Stimulated activated CD4-positive, alpha-beta T cell treated with anti-CD3 and anti-CD28 coated beads, TNF-alpha, amount 100 ng/mL, for 24 hours (primary cell): ENCODE data around the gene FNDC3A.
"Not testable (repeated sequence)": the region's sequence is repeated elsewhere in the genome, so short reads cannot be mapped to it uniquely, and the experiment has no call there.

Experiments
- DNase-seq, 3 experiments: peaks; one replicate each; pipeline ENCODE4 v3.0.0-alpha.2; 2020; ENCODE audit warnings: low read depth in 3 of 3

FNDC3A gene

GRCh38 chr13:48977286-48977625, 1.5 kb downstream of the FNDC3A start:
- no peak for DNase-seq

GRCh38 chr13:48977973-48978372, 2.3 kb downstream of the FNDC3A start:
- no peak for DNase-seq

- no peak for DNase-seq
These were observed 3.4 kb downstream of the FNDC3A start for GRCh38 chr13:48978942-48979601.

- no peak for DNase-seq
These were observed 4.2 kb downstream of the FNDC3A start for GRCh38 chr13:48979892-48980291.

GRCh38 chr13:48983331-48983730, 7.6 kb downstream of the FNDC3A start:
- no peak for DNase-seq

GRCh38 chr13:48985756-48986155, 10.0 kb downstream of the FNDC3A start:
- DNase-seq, result no peak

- no peak for DNase-seq
These were observed 15.2 kb downstream of the FNDC3A start for GRCh38 chr13:48990900-48991299.

GRCh38 chr13:48993150-48993549, 17.4 kb downstream of the FNDC3A start:
- no peak for DNase-seq

GRCh38 chr13:48994706-48995105, 19.0 kb downstream of the FNDC3A start:
- no peak for DNase-seq

- DNase-seq, result no peak
These were observed 23.1 kb downstream of the FNDC3A start for GRCh38 chr13:48998641-48999292.

GRCh38 chr13:49000247-49000646, 24.5 kb downstream of the FNDC3A start:
- DNase-seq, result no peak

GRCh38 chr13:49018986-49019635, 43.4 kb downstream of the FNDC3A start:
- not testable (repeated sequence) for DNase-seq

- no peak for DNase-seq
These were observed 44.6 kb downstream of the FNDC3A start for GRCh38 chr13:49020328-49020727.

- no peak for DNase-seq
These were observed 45.3 kb downstream of the FNDC3A start for GRCh38 chr13:49020940-49021553.

GRCh38 chr13:49021953-49022352, 46.2 kb downstream of the FNDC3A start:
- no peak for DNase-seq

- DNase-seq, result no peak
These were observed 46.9 kb downstream of the FNDC3A start for GRCh38 chr13:49022472-49023144.

- DNase-seq, result no peak
These were observed 47.7 kb downstream of the FNDC3A start for GRCh38 chr13:49023431-49023830.

GRCh38 chr13:49026851-49027250, 51.1 kb downstream of the FNDC3A start:
- DNase-seq, result no peak

GRCh38 chr13:49029570-49029969, 53.9 kb downstream of the FNDC3A start:
- DNase-seq, result no peak

GRCh38 chr13:49030213-49030612, 54.5 kb downstream of the FNDC3A start:
- no peak for DNase-seq

GRCh38 chr13:49040872-49041271, 65.2 kb downstream of the FNDC3A start:
- no peak for DNase-seq

- no peak for DNase-seq
These were observed 66.8 kb downstream of the FNDC3A start for GRCh38 chr13:49042476-49042875.
